DND-41 (cell line): ENCODE measurements around the gene RIPOR2.
A peak's percentile ranks its signal among the peaks of the same experiment; 100 is the strongest.

ENCODE experiments used
- ATAC-seq: fragments of 200-7000 bp; cut with Tn5 transposase; 3 replicates; pipeline ENCODE4 v1.9.1; 2021; ENCODE audit warnings: low read depth; ENCODE audit not compliant: insufficient read depth
- DNase-seq: peaks from one replicate; pipeline ENCODE4 v3.0.0-alpha.2; 2020
- H2AFZ ChIP-seq: 2 replicates; pipeline ENCODE4 v1.6.0; 2012; ENCODE audit warnings: low read depth, low read length
- H3K27ac ChIP-seq: 2 replicates; pipeline ENCODE4 v1.5.1; 2012; ENCODE audit warnings: low read length, inconsistent platforms
- H3K27me3 ChIP-seq: fragments of 200-600 bp; sonication (generic); 2 replicates; pipeline ENCODE4 v1.6.0; 2012; ENCODE audit warnings: low read length, mild to moderate bottlenecking, inconsistent platforms; ENCODE audit not compliant: insufficient read depth, poor library complexity
- H3K36me3 ChIP-seq: 2 replicates; pipeline ENCODE4 v1.5.1; 2012; ENCODE audit warnings: low read length, inconsistent platforms; ENCODE audit not compliant: insufficient read depth
- H3K4me1 ChIP-seq: 2 replicates; pipeline ENCODE4 v1.5.1; 2012; ENCODE audit warnings: mild to moderate bottlenecking, low read length; ENCODE audit not compliant: insufficient read depth
- H3K4me2 ChIP-seq: 2 replicates; pipeline ENCODE4 v1.6.0; 2012; ENCODE audit warnings: mild to moderate bottlenecking, moderate library complexity, low read length, inconsistent platforms; ENCODE audit not compliant: insufficient read depth
- H3K4me3 ChIP-seq, 2 experiments: fragments of 200-600 bp in 1 of 2; shearing (Covaris generic) in 1 of 2; 2 replicates each; pipeline ENCODE4 v1.5.1; 2012 to 2016; ENCODE audit warnings: inconsistent platforms in 2 of 2, low read length in 2 of 2, mild to moderate bottlenecking in 2 of 2, low read depth in 1 of 2, moderate library complexity in 1 of 2
- H3K79me2 ChIP-seq: 2 replicates; pipeline ENCODE4 v1.6.0; 2012; ENCODE audit warnings: low read length, inconsistent platforms; ENCODE audit not compliant: insufficient read depth
- H3K9ac ChIP-seq: 2 replicates; pipeline ENCODE4 v1.6.0; 2012; ENCODE audit warnings: low read depth, mild to moderate bottlenecking, inconsistent platforms, low read length, moderate library complexity
- H3K9me3 ChIP-seq: 2 replicates; pipeline ENCODE4 v1.5.1; 2012; ENCODE audit warnings: low read length, moderate library complexity, mild to moderate bottlenecking, inconsistent platforms; ENCODE audit not compliant: insufficient read depth, severe bottlenecking
- H4K20me1 ChIP-seq: 2 replicates; pipeline ENCODE4 v1.6.0; 2012; ENCODE audit warnings: low read length; ENCODE audit not compliant: insufficient read depth
- EZH2 ChIP-seq: IDR thresholded peaks from 3 replicates; pipeline ENCODE4 v1.6.1; 2012; ENCODE audit warnings: borderline replicate concordance, low read depth, mild to moderate bottlenecking, moderate library complexity, low read length, inconsistent platforms; ENCODE audit not compliant: severe bottlenecking
- TF ChIP-seq, protein P1 (sequence below): IDR thresholded peaks from 2 replicates; pipeline ENCODE4 v1.5.1; 2012; ENCODE audit warnings: borderline replicate concordance, low read length, moderate library complexity, mild to moderate bottlenecking; ENCODE audit not compliant: poor library complexity, severe bottlenecking; ENCODE audit errors: extremely low read depth

Gene RIPOR2

DNA sequence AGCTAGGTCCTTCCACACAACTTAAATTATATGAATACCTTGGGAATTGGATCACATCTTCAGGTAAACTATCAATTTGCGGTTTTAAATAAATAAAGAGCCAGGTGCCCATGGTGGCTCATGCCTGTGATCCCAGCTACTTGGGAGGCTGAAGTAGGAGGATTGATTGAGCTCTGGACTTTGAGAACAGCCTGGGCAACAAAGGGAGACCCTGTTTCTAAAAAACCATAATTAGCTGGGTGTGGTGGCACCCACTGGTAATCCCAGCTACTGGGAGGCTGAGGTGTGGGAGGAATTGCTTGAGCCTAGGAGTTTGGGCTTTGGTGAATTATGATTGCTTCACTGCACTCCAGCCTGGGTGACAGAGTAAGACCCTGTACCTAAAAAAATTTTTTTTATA is 157.6 kb downstream of the RIPOR2 start:
- ATAC-seq (no peak), DNase-seq (no peak)
- no peaks in the 10 kb centered on the region for H3K27me3 ChIP-seq
- H3K4me2 ChIP-seq = peak overlapping the region; percentile 88
- H3K27ac ChIP-seq = no peak overlapping the region; the same call in 1 of the 2 replicates
- H3K79me2 ChIP-seq = peaks cover 84% of the 10 kb centered on the region
- H2AFZ ChIP-seq = no peak overlapping the region
- H3K36me3 ChIP-seq = peaks cover 79% of the 10 kb centered on the region
- H3K4me1 ChIP-seq = peaks cover 56% of the 10 kb centered on the region
- H3K4me3 ChIP-seq = peak overlapping the region; percentile 90 to 96; a peak in 3 of 4 replicates
- peaks cover 67% of the 10 kb centered on the region for H4K20me1 ChIP-seq
- H3K9ac ChIP-seq = peak overlapping the region; percentile 99
- no peak for TF ChIP-seq EZH2
- TF ChIP-seq, protein P1, sequence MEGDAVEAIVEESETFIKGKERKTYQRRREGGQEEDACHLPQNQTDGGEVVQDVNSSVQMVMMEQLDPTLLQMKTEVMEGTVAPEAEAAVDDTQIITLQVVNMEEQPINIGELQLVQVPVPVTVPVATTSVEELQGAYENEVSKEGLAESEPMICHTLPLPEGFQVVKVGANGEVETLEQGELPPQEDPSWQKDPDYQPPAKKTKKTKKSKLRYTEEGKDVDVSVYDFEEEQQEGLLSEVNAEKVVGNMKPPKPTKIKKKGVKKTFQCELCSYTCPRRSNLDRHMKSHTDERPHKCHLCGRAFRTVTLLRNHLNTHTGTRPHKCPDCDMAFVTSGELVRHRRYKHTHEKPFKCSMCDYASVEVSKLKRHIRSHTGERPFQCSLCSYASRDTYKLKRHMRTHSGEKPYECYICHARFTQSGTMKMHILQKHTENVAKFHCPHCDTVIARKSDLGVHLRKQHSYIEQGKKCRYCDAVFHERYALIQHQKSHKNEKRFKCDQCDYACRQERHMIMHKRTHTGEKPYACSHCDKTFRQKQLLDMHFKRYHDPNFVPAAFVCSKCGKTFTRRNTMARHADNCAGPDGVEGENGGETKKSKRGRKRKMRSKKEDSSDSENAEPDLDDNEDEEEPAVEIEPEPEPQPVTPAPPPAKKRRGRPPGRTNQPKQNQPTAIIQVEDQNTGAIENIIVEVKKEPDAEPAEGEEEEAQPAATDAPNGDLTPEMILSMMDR = no peak
- H3K9me3 ChIP-seq = no peaks in the 10 kb centered on the region

DNA sequence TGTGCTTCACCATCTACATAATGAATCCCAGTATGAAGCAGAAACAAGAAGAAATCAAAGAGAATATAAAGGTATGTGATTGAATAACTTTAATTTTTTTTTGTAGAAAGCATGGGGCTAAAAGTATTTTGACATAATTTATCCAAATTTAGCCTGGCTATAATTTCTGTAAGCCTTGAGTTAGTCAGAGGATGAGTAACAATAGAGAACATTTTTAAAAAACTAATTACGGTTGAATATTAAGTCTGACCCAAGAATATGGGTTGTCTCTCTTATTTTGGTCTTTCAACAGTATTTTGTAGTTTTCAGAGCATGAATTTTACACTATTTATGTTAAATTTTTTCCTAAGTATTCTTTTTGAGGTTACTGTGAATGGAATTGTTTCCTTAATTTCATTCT is 158.5 kb downstream of the RIPOR2 start:
- Histone ChIP-seq H3K4me3 (peak overlapping the region; percentile 90 to 96; a peak in 3 of 4 replicates), H3K27ac (peak overlapping the region; percentile 41), H3K4me2 (peak overlapping the region; percentile 88), H3K27me3 (no peaks in the 10 kb centered on the region), H3K79me2 (peaks cover 75% of the 10 kb centered on the region), H3K4me1 (peaks cover 56% of the 10 kb centered on the region), H4K20me1 (peaks cover 61% of the 10 kb centered on the region), H3K9ac (peak overlapping the region; percentile 99), H3K36me3 (peaks cover 70% of the 10 kb centered on the region), H2AFZ (no peak overlapping the region), H3K9me3 (no peaks in the 10 kb centered on the region)
- TF ChIP-seq, protein P1 = no peak
- TF ChIP-seq EZH2 = no peak
- no peak for ATAC-seq
- no peak for DNase-seq

DNA sequence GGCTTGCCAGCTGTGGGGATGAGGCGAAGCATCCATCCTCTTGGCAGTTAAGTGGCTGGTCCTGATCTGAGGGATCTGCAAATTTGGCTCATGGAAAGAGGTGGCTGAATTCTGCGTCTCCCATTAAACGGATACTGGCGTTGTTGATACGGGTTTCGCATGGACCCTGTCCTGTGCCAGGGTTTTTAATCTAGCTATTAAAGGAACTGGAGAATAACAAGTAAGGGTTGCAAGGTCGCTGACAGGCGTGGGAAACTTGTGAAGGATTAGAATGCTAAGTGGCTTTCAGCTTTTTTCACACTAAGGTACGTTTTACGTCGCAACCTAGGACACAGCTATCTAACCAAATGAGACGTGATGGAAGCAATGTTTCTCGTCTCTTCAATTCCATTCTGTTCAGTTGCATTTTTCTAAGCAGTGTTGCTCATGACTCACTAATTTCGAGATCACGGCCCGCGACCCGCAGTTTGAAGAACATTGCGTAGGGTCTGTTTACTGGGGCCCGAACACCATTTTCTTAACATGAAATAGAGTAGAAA is 160.2 kb downstream of the RIPOR2 start:
- Histone ChIP-seq H3K27ac (peak overlapping the region; percentile 100), H3K9ac (peak overlapping the region; percentile 99), H3K4me1 (peaks cover 55% of the 10 kb centered on the region), H3K4me3 (peak overlapping the region; percentile 90 to 96), H3K27me3 (no peaks in the 10 kb centered on the region), H3K4me2 (peak overlapping the region; percentile 88), H3K36me3 (peaks cover 55% of the 10 kb centered on the region), H4K20me1 (peaks cover 51% of the 10 kb centered on the region), H2AFZ (peak overlapping the region; percentile 63), H3K79me2 (peaks cover 59% of the 10 kb centered on the region), H3K9me3 (no peaks in the 10 kb centered on the region)
- DNase-seq (no peak), ATAC-seq (no peak)
- TF ChIP-seq, protein P1 = no peak
- TF ChIP-seq EZH2 = no peak
